Cardiac muscle cell (in vitro differentiated cells and primary cell): ENCODE results near the gene TMC5. TPM values are rescaled to one million over a fixed set of nuclear protein-coding genes. Genes with fewer than 3 reads are reported as not detected.
A peak's percentile ranks its signal among the peaks of the same experiment; 100 is the strongest.

Experiments used
- DNase-seq, 2 donors: peaks; one replicate each; pipeline versions ENCODE4 v3.0.0 to v3.0.0-alpha.2; 2010 to 2017; ENCODE audit warnings: low read depth in 1 of 2, low spot score in 1 of 2
- H3K27ac ChIP-seq: fragments of 200-600 bp; sonication (generic); 2 replicates; pipeline ENCODE4 v1.5.1; 2016
- H3K27me3 ChIP-seq: fragments of 200-600 bp; sonication (generic); 2 replicates; pipeline ENCODE4 v1.6.0; 2016; ENCODE audit warnings: control low read depth
- H3K36me3 ChIP-seq: fragments of 200-600 bp; sonication (generic); 2 replicates; pipeline ENCODE4 v1.5.1; 2016; ENCODE audit warnings: control low read depth
- H3K4me1 ChIP-seq: fragments of 200-600 bp; sonication (generic); 2 replicates; pipeline ENCODE4 v1.8.1; 2017; ENCODE audit warnings: low read depth, mild to moderate bottlenecking, mixed run types
- H3K4me3 ChIP-seq: fragments of 200-600 bp; sonication (generic); 2 replicates; pipeline ENCODE4 v1.5.1; 2016; ENCODE audit warnings: mild to moderate bottlenecking
- H3K9me3 ChIP-seq: fragments of 200-600 bp; sonication (generic); 2 replicates; pipeline ENCODE4 v1.5.1; 2017; ENCODE audit warnings: low read depth, mild to moderate bottlenecking, control low read depth
- polyA plus RNA-seq: library from polyadenylated mRNA; unstranded; fragments of >200 nt; fragmentation: Nextera tagmentation; extraction: Ambion mirVana; gene quantifications from 2 replicates; pipeline ENCODE4 v1.2.1, GENCODE V29; 2016
- total RNA-seq: library from RNA; depleted of rRNA; stranded (reverse); fragments of >200 nt; gene quantifications from 2 replicates; pipeline ENCODE4 v1.2.3, GENCODE V29; 2016
- TF ChIP-seq, protein P1 (sequence below): IDR thresholded peaks from 2 replicates; pipeline ENCODE4 v1.5.1; 2012; ENCODE audit warnings: low read depth, mild to moderate bottlenecking, low read length

The TMC5 gene
- total and polyA plus RNA-seq, 2 experiments from 2014 or later, result 0.21 TPM; not detected in 1

DNA sequence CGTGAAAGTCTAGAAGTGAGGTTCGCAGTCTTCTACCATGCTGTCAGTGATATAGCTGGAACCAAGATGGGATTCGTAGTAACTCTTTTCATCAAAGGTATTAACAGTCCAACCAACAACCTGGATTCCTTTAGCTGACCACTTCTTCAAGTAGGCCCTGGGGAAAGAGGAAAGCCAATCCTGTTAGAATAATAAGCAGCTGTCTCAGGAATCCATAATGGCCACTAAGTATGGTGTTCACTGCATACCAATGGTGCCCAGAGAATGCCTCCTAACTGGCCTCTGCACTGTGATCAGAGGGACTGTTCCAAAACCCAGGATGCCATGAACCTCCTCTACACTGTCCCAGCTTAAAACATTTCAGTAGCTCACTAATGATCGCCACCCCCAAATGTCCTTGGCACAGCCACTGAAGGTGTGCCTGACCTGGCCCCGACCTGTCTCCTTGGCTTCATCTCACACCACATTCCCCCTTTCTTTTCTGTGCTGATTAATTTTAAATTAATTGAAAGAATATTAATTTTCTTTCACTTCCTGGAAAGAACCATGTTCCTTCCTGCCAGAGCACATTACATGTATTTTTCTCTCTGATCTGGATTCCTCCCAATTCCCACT lies 85.9 kb downstream of the TMC5 start:
- H3K36me3 ChIP-seq, result peaks cover 34% of the 10 kb centered on the region
- TF ChIP-seq, protein P1, sequence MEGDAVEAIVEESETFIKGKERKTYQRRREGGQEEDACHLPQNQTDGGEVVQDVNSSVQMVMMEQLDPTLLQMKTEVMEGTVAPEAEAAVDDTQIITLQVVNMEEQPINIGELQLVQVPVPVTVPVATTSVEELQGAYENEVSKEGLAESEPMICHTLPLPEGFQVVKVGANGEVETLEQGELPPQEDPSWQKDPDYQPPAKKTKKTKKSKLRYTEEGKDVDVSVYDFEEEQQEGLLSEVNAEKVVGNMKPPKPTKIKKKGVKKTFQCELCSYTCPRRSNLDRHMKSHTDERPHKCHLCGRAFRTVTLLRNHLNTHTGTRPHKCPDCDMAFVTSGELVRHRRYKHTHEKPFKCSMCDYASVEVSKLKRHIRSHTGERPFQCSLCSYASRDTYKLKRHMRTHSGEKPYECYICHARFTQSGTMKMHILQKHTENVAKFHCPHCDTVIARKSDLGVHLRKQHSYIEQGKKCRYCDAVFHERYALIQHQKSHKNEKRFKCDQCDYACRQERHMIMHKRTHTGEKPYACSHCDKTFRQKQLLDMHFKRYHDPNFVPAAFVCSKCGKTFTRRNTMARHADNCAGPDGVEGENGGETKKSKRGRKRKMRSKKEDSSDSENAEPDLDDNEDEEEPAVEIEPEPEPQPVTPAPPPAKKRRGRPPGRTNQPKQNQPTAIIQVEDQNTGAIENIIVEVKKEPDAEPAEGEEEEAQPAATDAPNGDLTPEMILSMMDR, result no peak

DNA sequence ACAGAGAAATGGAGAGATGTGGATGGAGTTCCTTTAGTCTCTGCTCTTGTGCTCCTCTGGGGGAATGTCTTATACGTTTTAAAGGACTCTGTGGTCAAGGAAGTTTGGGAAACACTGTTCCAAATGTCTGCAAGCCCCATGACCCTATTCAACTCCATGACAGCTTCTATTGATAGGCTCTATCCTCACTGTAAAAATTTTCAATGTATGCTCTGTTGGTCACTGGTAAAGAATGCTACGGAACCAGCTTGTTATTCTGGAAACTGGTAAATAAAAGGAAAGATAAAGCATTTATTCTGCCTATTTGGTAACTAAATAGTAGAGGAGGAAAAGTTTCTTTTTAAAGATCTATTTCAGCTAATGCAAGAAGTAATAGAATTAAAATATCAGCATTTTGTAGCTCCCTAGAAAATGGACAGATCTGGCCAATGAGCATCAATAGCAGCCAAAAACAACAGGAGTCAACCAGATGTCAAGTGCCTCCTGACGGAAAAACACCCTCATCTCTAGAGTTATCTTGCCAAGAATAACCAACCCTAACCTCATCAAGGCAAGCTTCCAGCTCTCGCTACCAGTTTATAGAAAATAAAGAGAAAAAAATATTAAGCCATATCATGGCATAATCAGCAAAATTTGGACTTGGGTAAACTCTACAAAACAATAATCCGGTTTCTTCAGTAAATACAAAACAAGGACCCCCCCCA lies 88.1 kb downstream of the TMC5 start:
- Histone ChIP-seq H3K4me3 (no peak overlapping the region), H3K4me1 (no peaks in the 10 kb centered on the region), H3K27ac (no peak overlapping the region), H3K9me3 (no peaks in the 10 kb centered on the region), H3K27me3 (no peaks in the 10 kb centered on the region), H3K36me3 (peaks cover 51% of the 10 kb centered on the region)
- TF ChIP-seq, protein P1, result no peak
- DNase-seq, result peak in 1 of 2 donors; percentile 63

More for the DNA sequence above, 85.9 kb downstream of the TMC5 start:
- Histone ChIP-seq H3K4me3 (no peak overlapping the region), H3K9me3 (no peaks in the 10 kb centered on the region), H3K27ac (no peak overlapping the region), H3K4me1 (no peaks in the 10 kb centered on the region), H3K27me3 (no peaks in the 10 kb centered on the region)
- no peak for DNase-seq

- Histone ChIP-seq H3K4me3 (no peak overlapping the region), H3K27ac (no peak overlapping the region), H3K27me3 (no peaks in the 10 kb centered on the region), H3K9me3 (no peaks in the 10 kb centered on the region), H3K4me1 (no peaks in the 10 kb centered on the region), H3K36me3 (peaks cover 51% of the 10 kb centered on the region)
- DNase-seq, result no peak
- TF ChIP-seq, protein P1, result no peak
These were observed 89.3 kb downstream of the TMC5 start for GRCh38 chr16:19506965-19507364.

- Histone ChIP-seq H3K9me3 (no peaks in the 10 kb centered on the region), H3K36me3 (peaks cover 56% of the 10 kb centered on the region), H3K4me3 (no peak overlapping the region), H3K4me1 (no peaks in the 10 kb centered on the region), H3K27me3 (no peaks in the 10 kb centered on the region), H3K27ac (no peak overlapping the region)
- no peak for DNase-seq
- TF ChIP-seq, protein P1, result no peak
These were observed 90.2 kb downstream of the TMC5 start for GRCh38 chr16:19507867-19508266.

GRCh38 chr16:19512297-19512696 lies 94.6 kb downstream of the TMC5 start:
- H3K36me3 ChIP-seq, result peaks cover 67% of the 10 kb centered on the region
- no peaks in the 10 kb centered on the region for H3K27me3 ChIP-seq
- DNase-seq, result no peak

More at GRCh38 chr16:19512297-19512696, 94.6 kb downstream of the TMC5 start:
- no peak overlapping the region for H3K4me3 ChIP-seq
- no peaks in the 10 kb centered on the region for H3K4me1 ChIP-seq
- TF ChIP-seq, protein P1, result no peak
- no peak overlapping the region for H3K27ac ChIP-seq
- no peaks in the 10 kb centered on the region for H3K9me3 ChIP-seq
